H1 (cell line): Measurements from ENCODE around the gene PLXNA4. TPM values are rescaled to one million over a fixed set of nuclear protein-coding genes. Genes with fewer than 3 reads are reported as not detected.

Experiments used
- CTCF ChIA-PET: fragments of 300-600 bp; sonication (Branson Sonifier 250); formaldehyde crosslinking; loops from one replicate; lab custom pipeline; 2021; ENCODE audit not compliant: partially characterized antibody; lab: Charles Lee
- POLR2A ChIA-PET: fragments of 300-600 bp; sonication (Branson Sonifier 250); formaldehyde crosslinking; loops from one replicate; lab custom pipeline; 2021; ENCODE audit warnings: inconsistent platforms; ENCODE audit not compliant: partially characterized antibody; lab: Charles Lee
- DNase-seq, 2 experiments: peaks; one replicate each; pipeline versions ENCODE4 v3.0.0 to v3.0.0-alpha.2; 2010 to 2022; ENCODE audit warnings: low spot score in 2 of 2, low read depth in 1 of 2, mixed read lengths in 1 of 2
- FAIRE-seq: peaks from 2 replicates; lab custom pipeline; 2011; peaks lifted over from hg19 to GRCh38; lab: Jason Lieb, UNC
- H2AFZ ChIP-seq: 2 replicates; pipeline ENCODE4 v1.8.1; 2012; ENCODE audit warnings: low read length, inconsistent platforms
- H2AK5ac ChIP-seq: 2 replicates; pipeline ENCODE4 v1.6.1; 2013; ENCODE audit warnings: low read depth, low read length
- H2BK120ac ChIP-seq: replicated peaks from 2 replicates; pipeline ENCODE3; 2013; ENCODE audit warnings: low read depth, low read length, inconsistent platforms
- H2BK12ac ChIP-seq: 2 replicates; pipeline ENCODE4 v1.6.1; 2013; ENCODE audit warnings: low read depth, low read length
- H2BK15ac ChIP-seq: 2 replicates; pipeline ENCODE4 v1.6.1; 2013; ENCODE audit warnings: low read length
- H2BK20ac ChIP-seq: 2 replicates; pipeline ENCODE4 v1.6.1; 2013; ENCODE audit warnings: low read length
- H2BK5ac ChIP-seq: 2 replicates; pipeline ENCODE4 v1.6.1; 2013; ENCODE audit warnings: low read depth, low read length
- H3K14ac ChIP-seq: 2 replicates; pipeline ENCODE4 v1.6.1; 2013; ENCODE audit warnings: inconsistent platforms; ENCODE audit not compliant: insufficient read length
- H3K18ac ChIP-seq: 2 replicates; pipeline ENCODE4 v1.6.1; 2013; ENCODE audit warnings: low read length; ENCODE audit errors: extremely low read depth
- H3K23ac ChIP-seq: 2 replicates; pipeline ENCODE4 v1.6.1; 2013; ENCODE audit warnings: inconsistent platforms; ENCODE audit not compliant: insufficient read length
- H3K23me2 ChIP-seq: 2 replicates; pipeline ENCODE4 v1.6.1; 2013; ENCODE audit warnings: low read depth, low read length
- H3K27ac ChIP-seq: 2 replicates; pipeline ENCODE4 v1.6.1; 2011; ENCODE audit warnings: low read depth, low read length, inconsistent platforms
- H3K27me3 ChIP-seq, 4 experiments: replicated peaks in 1 of 4; 1 replicate in 1 of 4; 2 replicates in 3 of 4; pipeline versions ENCODE4 v1.6.1 to v1.8.1; 2011 to 2013; ENCODE audit warnings: low read length in 3 of 4, mild to moderate bottlenecking in 3 of 4, inconsistent platforms in 2 of 4, mixed read lengths in 2 of 4, moderate library complexity in 1 of 4; ENCODE audit not compliant: control insufficient read depth in 3 of 4, insufficient read depth in 3 of 4; ENCODE audit errors: extremely low read depth in 1 of 4
- H3K36me3 ChIP-seq, 4 experiments: 2 replicates each; pipeline versions ENCODE4 v1.6.1 to v1.8.1; 2011 to 2013; ENCODE audit warnings: mild to moderate bottlenecking in 4 of 4, low read length in 3 of 4, moderate library complexity in 2 of 4, control low read depth in 1 of 4, inconsistent platforms in 1 of 4; ENCODE audit not compliant: insufficient read depth in 4 of 4, control insufficient read depth in 2 of 4
- H3K4ac ChIP-seq: replicated peaks from 2 replicates; pipeline ENCODE3; 2013; ENCODE audit warnings: low read length, low read depth, mixed read lengths, inconsistent platforms; ENCODE audit not compliant: insufficient read length
- H3K4me1 ChIP-seq, 4 experiments: replicated peaks in 1 of 4; 1 replicate in 1 of 4; 2 replicates in 3 of 4; pipeline versions ENCODE4 v1.6.1 to v1.8.1; 2011 to 2013; ENCODE audit warnings: low read length in 3 of 4, inconsistent platforms in 2 of 4, mixed read lengths in 1 of 4; ENCODE audit not compliant: insufficient read depth in 4 of 4, control insufficient read depth in 3 of 4
- H3K4me2 ChIP-seq, 2 experiments: 2 replicates each; pipeline versions ENCODE4 v1.6.1 to v1.8.1; 2011 to 2013; ENCODE audit warnings: low read depth in 2 of 2, low read length in 2 of 2, control low read depth in 1 of 2, inconsistent platforms in 1 of 2, mild to moderate bottlenecking in 1 of 2; ENCODE audit not compliant: insufficient read depth in 1 of 2
- H3K4me3 ChIP-seq, 4 experiments: fragments of 200-600, 300-600 bp in 1 of 4; sonication (generic), shearing (Covaris generic), sonication (Bioruptor Twin) in 1 of 4; 2 replicates each; pipeline versions ENCODE4 v1.5.1 to v1.8.1; 2011 to 2016; ENCODE audit warnings: low read length in 4 of 4, low read depth in 3 of 4, control low read depth in 2 of 4, inconsistent platforms in 2 of 4, mild to moderate bottlenecking in 2 of 4, mixed read lengths in 1 of 4, moderate library complexity in 1 of 4; ENCODE audit not compliant: insufficient read depth in 2 of 4; ENCODE audit errors: extremely low read depth in 1 of 4
- H3K56ac ChIP-seq: replicated peaks from 2 replicates; pipeline ENCODE3; 2013; ENCODE audit warnings: low read depth, mild to moderate bottlenecking, mixed read lengths, low read length, inconsistent platforms; ENCODE audit not compliant: insufficient read length
- H3K79me1 ChIP-seq: 2 replicates; pipeline ENCODE4 v1.6.1; 2013; ENCODE audit warnings: low read depth, low read length, control low read depth
- H3K79me2 ChIP-seq, 2 experiments: 2 replicates each; pipeline versions ENCODE4 v1.6.1 to v1.8.1; 2012 to 2013; ENCODE audit warnings: low read length in 2 of 2, mild to moderate bottlenecking in 2 of 2, inconsistent platforms in 1 of 2; ENCODE audit not compliant: insufficient read depth in 2 of 2, control insufficient read depth in 1 of 2
- H3K9ac ChIP-seq, 4 experiments: replicated peaks in 1 of 4; 1 replicate in 1 of 4; 2 replicates in 3 of 4; pipeline versions ENCODE4 v1.6.1 to v1.8.1; 2011 to 2013; ENCODE audit warnings: low read depth in 3 of 4, low read length in 3 of 4, control low read depth in 2 of 4, mild to moderate bottlenecking in 2 of 4, moderate library complexity in 2 of 4, inconsistent platforms in 1 of 4; ENCODE audit errors: extremely low read depth in 1 of 4
- H3K9me3 ChIP-seq, 2 experiments: 2 replicates each; pipeline versions ENCODE4 v1.6.1 to v1.8.1; 2012 to 2013; ENCODE audit warnings: mild to moderate bottlenecking in 2 of 2, moderate library complexity in 2 of 2, control low read depth in 1 of 2, inconsistent platforms in 1 of 2, low read depth in 1 of 2, low read length in 1 of 2, mixed read lengths in 1 of 2; ENCODE audit not compliant: insufficient read depth in 2 of 2
- H4K20me1 ChIP-seq, 2 experiments: replicated peaks in 1 of 2; 2 replicates each; pipeline versions ENCODE3 to v1.8.1; 2011 to 2013; ENCODE audit warnings: inconsistent platforms in 2 of 2, low read length in 2 of 2, mild to moderate bottlenecking in 1 of 2; ENCODE audit not compliant: insufficient read depth in 2 of 2, control insufficient read depth in 1 of 2
- H4K5ac ChIP-seq: 2 replicates; pipeline ENCODE4 v1.6.1; 2013; ENCODE audit warnings: low read length, low read depth, mixed read lengths, inconsistent platforms; ENCODE audit not compliant: insufficient read length
- H4K8ac ChIP-seq: 2 replicates; pipeline ENCODE4 v1.8.0; 2013; ENCODE audit warnings: mild to moderate bottlenecking, moderate library complexity, low read length, inconsistent platforms; ENCODE audit not compliant: insufficient read depth; ENCODE audit errors: extremely low read depth
- H4K91ac ChIP-seq: replicated peaks from 2 replicates; pipeline ENCODE3; 2013; ENCODE audit warnings: low read length, mixed read lengths, inconsistent platforms; ENCODE audit not compliant: insufficient read length
- ASH2L ChIP-seq: fragments of 200-600, 300-600 bp; sonication (generic); IDR thresholded peaks from one replicate; pipeline ENCODE4 v1.7.1; 2017; ENCODE audit warnings: low read length
- ATF3 ChIP-seq: IDR thresholded peaks from 2 replicates; pipeline ENCODE4 v1.6.1; 2011; ENCODE audit warnings: low read depth, mild to moderate bottlenecking, low read length; ENCODE audit not compliant: insufficient read depth
- BCL11A ChIP-seq, 2 experiments: IDR thresholded peaks; one replicate each; pipeline ENCODE4 v1.6.1; 2011; ENCODE audit warnings: low read depth in 2 of 2, low read length in 2 of 2, mild to moderate bottlenecking in 2 of 2
- BRCA1 ChIP-seq: IDR thresholded peaks from 2 replicates; pipeline ENCODE4 v1.6.1; 2012; ENCODE audit warnings: low read depth, low read length, improper control_type of control experiment
- CHD2 ChIP-seq: IDR thresholded peaks from 2 replicates; pipeline ENCODE4 v1.6.1; 2012; ENCODE audit warnings: low read length, improper control_type of control experiment
- JUND ChIP-seq: IDR thresholded peaks from 2 replicates; pipeline ENCODE4 v1.6.1; 2011; ENCODE audit warnings: mild to moderate bottlenecking, improper control_type of control experiment, low read length
- KDM1A ChIP-seq: fragments of 200-600, 300-600 bp; sonication (generic); IDR thresholded peaks from 2 replicates; pipeline ENCODE4 v1.7.1; 2016; ENCODE audit warnings: mild to moderate bottlenecking, low read length, borderline replicate concordance
- NRF1 ChIP-seq: IDR thresholded peaks from 2 replicates; pipeline ENCODE4 v1.6.1; 2011; ENCODE audit warnings: mild to moderate bottlenecking, low read depth, low read length, improper control_type of control experiment
- PHF8 ChIP-seq: fragments of 200-600 bp; sonication (generic); conservative IDR thresholded peaks from 2 replicates; pipeline ENCODE4 v1.7.1; 2012; ENCODE audit warnings: low read depth, mild to moderate bottlenecking, inconsistent platforms, low read length, moderate library complexity
- SIX5 ChIP-seq: IDR thresholded peaks from 2 replicates; pipeline ENCODE4 v1.6.1; 2011; ENCODE audit warnings: mild to moderate bottlenecking, low read depth, low read length
- SP2 ChIP-seq: IDR thresholded peaks from 2 replicates; pipeline ENCODE4 v1.6.1; 2012; ENCODE audit warnings: mild to moderate bottlenecking, low read length, inconsistent platforms
- TAF7 ChIP-seq: optimal IDR thresholded peaks from 2 replicates; pipeline ENCODE3; 2011; ENCODE audit warnings: low read depth, mild to moderate bottlenecking, inconsistent platforms, low read length, moderate library complexity, borderline replicate concordance
- TCF12 ChIP-seq: IDR thresholded peaks from 2 replicates; pipeline ENCODE4 v1.6.1; 2011; ENCODE audit warnings: low read depth, mild to moderate bottlenecking, low read length
- YY1 ChIP-seq: IDR thresholded peaks from 2 replicates; pipeline ENCODE4 v1.6.1; 2011; ENCODE audit warnings: low read depth, mild to moderate bottlenecking, low read length
- WGBS, 2 experiments: shearing (Covaris generic) in 1 of 2; methylation state at CpG; one replicate each; pipeline versions ENCODE4 v1.1.6 to v1.1.7; 2013 to 2015; ENCODE audit warnings: low lambda C conversion rate in 2 of 2, mixed read lengths in 2 of 2, inconsistent platforms in 1 of 2, low coverage in 1 of 2, missing lambda C conversion rate in 1 of 2; ENCODE audit not compliant: insufficient replicate concordance in 2 of 2, insufficient coverage in 1 of 2, insufficient read length in 1 of 2; ENCODE audit errors: extremely low coverage in 1 of 2, missing lambda C conversion rate in 1 of 2; 5-methylcytosine and 5-hydroxymethylcytosine counted together
- polyA plus RNA-seq, 7 experiments: library from polyadenylated mRNA; depleted of rRNA in 3 of 7; stranded (reverse) in 5 of 7; unstranded in 2 of 7; fragments of >200 nt in 5 of 7; fragments of 200-250 nt in 2 of 7; gene quantifications; 1 replicate in 5 of 7; 2 replicates in 1 of 7; 4 replicates in 1 of 7; pipeline versions ENCODE4 v1.2.1 to v1.2.3, GENCODE V29; 2011 to 2013; ENCODE audit warnings: missing spikeins in 2 of 7, mixed read lengths in 2 of 7
- total RNA-seq: library from RNA; stranded (reverse); fragmentation: NEBNext Ultra II Directional; extraction: Animal tissue kit (Norgen Biotek cat#: 25700); gene quantifications from 2 replicates; pipeline ENCODE4 v1.2.1, GENCODE V29; 2021

The PLXNA4 gene
- total and polyA plus RNA-seq, 2 of the 8 experiments (the other 6 are each of a cell fraction or from before 2014, with no cell fraction given), result 0.76 to 0.79 TPM

GRCh38 chr7:132415259-132415658, 161.0 kb downstream of the PLXNA4 start:
- no peak overlapping the region for H4K91ac ChIP-seq
- no peak overlapping the region for H4K5ac ChIP-seq
- no peaks in the 10 kb centered on the region for H3K23me2 ChIP-seq
- H3K4me3 ChIP-seq, result no peak overlapping the region
- no peak for FAIRE-seq
- H3K27ac ChIP-seq, result no peak overlapping the region
- no peak overlapping the region for H3K56ac ChIP-seq
- ChIA-PET CTCF (interaction anchor here (1.4 kb wide), 1 partner anchor 33 kb away, joined by 3 read pairs; no protein-coding TSS in a partner anchor), POLR2A (no interaction called here)
- H3K79me1 ChIP-seq, result no peaks in the 10 kb centered on the region
- H3K79me2 ChIP-seq, result no peaks in the 10 kb centered on the region
- H2BK5ac ChIP-seq, result no peak overlapping the region
- H2BK120ac ChIP-seq, result no peak overlapping the region
- no peak for DNase-seq
- H3K4me1 ChIP-seq, result no peaks in the 10 kb centered on the region; a peak in 1 of 7 replicates
- H4K20me1 ChIP-seq, result no peaks in the 10 kb centered on the region
- H3K36me3 ChIP-seq, result no peaks in the 10 kb centered on the region
- no peak overlapping the region for H3K23ac ChIP-seq
- no peak overlapping the region for H2BK20ac ChIP-seq
- WGBS, 2 experiments, result 90% methylated on average over 4 of the region's 4 CpGs; no CpG with 5 or more reads in 1 of the 2 experiments
- no peak overlapping the region for H4K8ac ChIP-seq
- no peak overlapping the region for H3K18ac ChIP-seq
- no peak overlapping the region for H3K4ac ChIP-seq
- no peak for TF ChIP-seq SIX5
- TF ChIP-seq PHF8, result no peak
- no peak for TF ChIP-seq SP2
- TF ChIP-seq ASH2L, result no peak
- TF ChIP-seq NRF1, result no peak
- TF ChIP-seq YY1, result no peak
- TF ChIP-seq JUND, result no peak
- TF ChIP-seq CHD2, result no peak
- no peak for TF ChIP-seq BRCA1
- TF ChIP-seq KDM1A, result no peak
- TF ChIP-seq BCL11A (IDR thresholded peaks at IDR 0.05; ENCODE audit: low read depth in 2 of 2, low read length in 2 of 2), result no peak
- no peak for TF ChIP-seq TCF12
- no peak for TF ChIP-seq TAF7
- no peak for TF ChIP-seq ATF3
- H3K14ac ChIP-seq, result no peak overlapping the region
- H3K9me3 ChIP-seq, result no peaks in the 10 kb centered on the region
- H2AFZ ChIP-seq, result no peak overlapping the region
- H2BK15ac ChIP-seq, result no peak overlapping the region
- H2BK12ac ChIP-seq, result no peak overlapping the region
- H3K9ac ChIP-seq, result no peak overlapping the region
- no peak overlapping the region for H2AK5ac ChIP-seq
- no peak overlapping the region for H3K4me2 ChIP-seq
- no peaks in the 10 kb centered on the region for H3K27me3 ChIP-seq
